Dedifferentiated amniotic fluid mesenchymal stem cell (primary cell): Measurements from ENCODE around the gene MORN1.

ENCODE experiments used
- DNase-seq: peaks from one replicate; pipeline ENCODE4 v3.0.0-alpha.2; 2016; ENCODE audit errors: extremely low spot score

Gene MORN1

DNA sequence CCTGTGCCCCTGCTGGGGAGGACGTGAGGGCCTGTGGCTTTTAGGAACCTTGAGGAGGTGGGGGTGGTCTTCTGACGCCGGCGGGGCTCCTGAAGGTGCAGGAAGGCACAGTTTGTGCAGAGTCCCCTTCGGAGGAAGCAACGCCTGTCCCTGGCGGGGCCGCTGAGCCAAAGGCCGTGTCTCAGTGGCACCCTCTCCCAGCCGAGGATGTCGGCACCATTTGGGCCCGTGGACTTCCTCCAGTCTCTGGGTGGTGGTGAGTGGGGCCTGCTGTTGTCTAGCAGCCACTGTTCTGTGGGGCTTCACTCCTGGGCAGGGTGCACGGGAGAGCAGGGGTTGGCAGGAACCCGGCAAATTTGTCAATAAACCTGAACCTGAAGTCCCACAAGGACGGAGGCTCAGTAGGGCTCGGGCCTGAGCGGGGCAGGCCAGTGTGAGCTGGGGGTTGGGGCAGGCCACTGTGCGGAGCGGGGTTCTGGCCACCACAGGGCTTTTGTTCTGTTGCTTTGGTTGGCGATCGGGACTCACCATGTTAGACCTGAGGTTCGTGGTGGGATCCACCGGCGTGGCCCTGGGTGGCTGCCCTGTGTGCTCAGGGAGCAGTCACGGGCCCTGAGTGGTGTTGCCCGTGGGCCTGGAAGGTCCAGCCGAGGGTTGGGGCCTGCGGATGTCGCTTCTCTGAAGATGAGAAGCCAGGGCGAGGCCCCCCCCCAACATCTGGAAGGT lies 98.5 kb downstream of the MORN1 start:
- DNase-seq, result no peak

DNA sequence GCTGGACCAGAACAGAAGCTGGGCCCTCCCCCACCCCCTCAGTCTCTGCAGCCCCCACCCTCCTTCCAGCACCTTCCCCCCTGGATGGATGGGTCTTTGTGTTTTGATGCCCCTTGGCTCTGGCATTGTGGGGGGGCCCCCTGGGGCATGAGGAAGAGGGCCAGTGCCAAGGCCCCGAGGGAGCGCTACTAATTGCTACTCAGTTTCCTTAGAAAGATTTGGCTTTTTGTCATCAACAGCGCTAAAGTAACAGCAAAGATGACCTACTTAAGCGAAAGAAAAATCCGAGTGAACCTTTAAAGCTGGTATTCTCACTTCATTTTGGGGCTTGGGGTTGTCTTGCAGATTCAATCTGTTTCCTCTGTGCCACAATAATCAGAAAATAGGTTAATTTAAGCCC lies 99.8 kb downstream of the MORN1 start:
- DNase-seq, result no peak

DNA sequence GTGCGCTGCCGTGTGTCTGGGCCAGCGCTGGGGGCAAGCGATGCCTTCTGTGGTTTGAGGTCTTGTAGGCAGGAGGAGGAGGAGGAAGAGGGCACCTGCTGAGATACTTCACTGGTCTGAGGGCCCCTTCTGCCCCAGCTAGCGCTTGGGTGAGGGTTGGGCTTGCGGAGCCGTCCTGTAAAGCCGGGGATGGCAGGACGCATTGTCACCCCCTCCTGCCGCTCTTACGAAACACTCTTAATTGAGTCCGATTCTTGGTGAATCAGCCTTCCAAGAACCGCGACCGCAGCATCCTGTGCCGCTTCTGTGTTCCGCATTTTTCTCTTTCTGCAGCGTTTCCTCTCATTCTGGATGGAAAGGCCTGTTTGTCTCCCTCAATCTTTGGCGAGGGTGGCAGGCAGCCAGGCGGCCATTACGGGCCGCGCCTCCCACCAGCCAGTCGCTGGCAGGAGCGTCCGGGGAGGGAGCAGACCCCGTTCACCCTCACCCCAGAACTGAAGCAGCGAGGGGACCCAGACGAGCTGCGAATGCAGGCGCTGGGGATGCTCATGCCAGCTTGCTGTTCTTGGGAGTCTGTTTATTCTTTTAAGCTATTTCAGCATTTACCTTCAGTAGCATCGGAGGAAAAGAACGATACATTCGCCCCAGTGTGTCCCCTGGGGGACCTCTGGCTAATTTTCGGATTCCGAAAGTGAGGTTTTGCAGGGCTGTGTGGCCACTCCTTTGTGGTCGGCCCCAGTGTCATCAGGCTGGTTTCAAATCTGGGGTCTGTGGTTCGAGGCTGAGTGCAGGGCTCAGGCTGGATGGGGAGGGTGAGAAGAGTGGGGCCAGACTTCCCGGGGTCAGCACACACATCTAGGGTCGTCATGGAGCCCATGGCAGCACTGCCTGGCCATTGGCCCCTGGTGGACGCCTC lies 100.5 kb downstream of the MORN1 start:
- DNase-seq, result peak; percentile 91

DNA sequence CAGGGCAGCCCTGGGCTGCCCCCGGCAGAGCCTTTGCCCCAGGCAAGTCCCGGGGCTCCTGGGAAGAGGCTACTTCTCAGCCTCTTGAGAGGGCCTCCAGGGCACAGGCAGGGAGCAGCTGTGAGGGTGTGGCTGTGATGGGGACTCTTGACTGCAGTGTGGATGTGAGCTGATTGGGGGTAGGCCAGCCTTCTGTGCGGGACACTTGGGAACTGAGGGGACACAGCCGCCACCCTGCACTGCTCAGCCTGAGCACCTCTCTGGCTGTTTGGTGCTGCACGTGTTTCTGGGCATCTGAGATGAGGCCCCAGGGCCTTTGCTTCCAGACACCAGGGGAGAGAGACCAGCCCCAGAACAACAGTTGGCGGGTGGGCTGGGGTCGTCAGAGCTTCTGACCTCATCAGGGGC lies 101.2 kb downstream of the MORN1 start:
- no peak for DNase-seq

DNA sequence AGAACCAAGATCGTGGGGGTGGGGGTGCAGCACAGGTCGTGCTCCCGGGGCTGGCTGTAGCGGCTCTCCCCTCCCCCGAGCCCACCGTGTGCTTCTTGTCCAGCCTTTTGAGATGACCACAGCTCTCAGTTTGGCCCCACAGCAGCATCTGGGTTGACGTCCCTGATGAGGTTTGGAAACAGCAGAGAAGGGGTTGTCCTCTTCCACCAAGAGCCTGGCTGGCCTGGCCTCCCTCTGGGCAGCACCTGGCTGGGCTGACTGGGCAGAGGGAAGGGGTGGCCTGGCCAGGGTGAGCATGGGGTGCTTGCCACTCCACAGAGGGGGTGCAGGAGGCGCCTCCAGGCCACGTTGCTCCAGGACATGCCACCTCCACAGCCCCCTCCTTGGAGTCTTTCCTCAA lies 101.7 kb downstream of the MORN1 start:
- DNase-seq, result no peak

DNA sequence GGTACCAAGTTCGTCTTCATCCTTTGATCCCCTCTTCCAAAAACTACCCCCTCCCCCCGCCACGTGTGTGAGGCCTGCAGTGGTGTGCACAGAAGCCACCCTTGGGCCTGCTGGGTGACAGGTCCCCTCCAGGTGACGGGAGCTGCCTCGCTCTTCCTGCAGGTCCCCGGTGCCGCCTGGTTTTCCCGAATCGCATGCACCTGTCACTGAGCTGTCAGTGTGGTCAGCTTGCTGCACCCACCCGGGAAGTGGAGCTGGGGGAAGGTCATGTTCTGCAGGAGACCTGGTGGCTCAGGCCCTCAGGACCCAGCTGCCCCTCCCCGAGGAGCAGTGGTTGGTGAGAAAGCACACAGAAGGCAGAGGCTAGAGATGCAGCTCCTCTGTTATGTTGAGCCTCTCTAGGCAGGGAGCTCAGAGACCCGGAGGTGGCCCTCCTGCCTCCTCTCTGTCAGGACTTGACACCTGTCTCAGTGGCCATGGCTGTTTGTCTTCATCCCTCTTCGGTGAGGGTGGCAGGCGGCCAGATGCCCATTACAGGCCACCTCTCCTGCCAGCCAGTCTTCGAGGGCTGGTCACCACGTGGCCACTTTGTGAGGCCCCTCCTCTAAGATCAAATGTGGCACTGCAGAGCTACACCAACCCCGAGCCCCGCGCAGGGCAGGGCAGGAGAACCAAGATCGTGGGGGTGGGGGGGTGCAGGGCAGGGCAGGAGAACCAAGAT lies 102.4 kb downstream of the MORN1 start:
- no peak for DNase-seq

DNA sequence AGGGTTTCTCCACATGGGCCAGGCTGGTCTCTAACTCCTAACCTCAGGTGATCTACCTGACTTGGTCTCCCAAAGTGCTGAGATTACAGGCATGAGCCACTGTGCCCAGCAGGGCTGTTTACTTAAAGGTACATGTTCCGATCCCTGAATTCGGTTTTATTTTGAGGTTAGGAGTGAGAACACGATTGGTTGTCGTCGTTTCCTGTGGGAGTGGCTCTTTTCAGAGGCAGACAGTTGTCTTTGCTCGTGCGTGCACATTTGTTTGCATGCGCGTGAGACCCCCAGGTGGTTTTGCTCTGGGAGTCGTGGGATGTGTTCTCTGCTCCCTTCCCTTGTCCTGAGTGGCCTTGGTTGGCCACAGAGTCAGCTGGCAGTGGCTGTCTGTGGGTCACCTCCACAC lies 103.0 kb downstream of the MORN1 start:
- no peak for DNase-seq

DNA sequence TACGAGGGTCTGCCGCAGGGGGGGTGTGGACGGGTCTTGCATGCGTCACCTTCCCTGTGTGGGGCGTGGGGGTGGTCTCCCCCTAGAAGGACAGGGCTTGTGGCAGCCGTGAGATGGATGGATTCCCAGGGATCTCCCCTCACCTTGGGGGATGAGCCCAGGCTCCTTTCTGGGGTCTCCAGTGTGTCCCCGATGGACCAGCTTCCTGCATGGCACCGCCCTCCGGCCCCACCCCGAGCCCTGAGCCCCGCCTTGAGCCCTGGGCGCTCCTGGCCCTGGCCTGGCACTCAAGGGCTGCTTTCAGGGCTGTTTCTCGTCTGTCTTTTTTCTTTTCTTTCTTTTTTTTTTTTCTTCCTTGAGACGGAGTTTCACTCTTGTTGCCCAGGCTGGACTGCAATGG lies 103.7 kb downstream of the MORN1 start:
- no peak for DNase-seq

DNA sequence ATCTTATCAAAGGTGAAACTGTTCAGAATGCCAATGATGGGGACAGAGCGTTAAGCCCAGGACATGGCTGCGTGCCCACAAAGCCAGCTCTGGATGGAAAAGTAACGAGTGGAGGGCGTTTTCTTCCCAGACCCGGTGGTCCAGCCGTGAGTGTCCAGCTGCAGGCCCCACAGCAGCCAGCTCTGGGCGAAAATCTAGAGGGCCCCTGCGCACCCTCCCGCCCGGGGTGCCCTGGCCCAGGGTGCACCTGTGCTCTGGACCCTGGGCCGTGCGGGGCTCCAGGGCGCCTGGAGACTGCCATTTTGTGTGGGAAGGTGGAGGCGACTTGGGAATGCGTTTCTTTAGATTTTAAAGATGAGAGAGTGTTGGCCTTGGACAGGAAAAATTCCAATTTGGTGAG lies 104.4 kb downstream of the MORN1 start:
- no peak for DNase-seq

GRCh38 chr1:2284932-2285331 lies 106.4 kb downstream of the MORN1 start:
- no peak for DNase-seq

GRCh38 chr1:2283991-2284895 lies 107.1 kb downstream of the MORN1 start:
- DNase-seq, result no peak

- DNase-seq, result no peak
Measured at GRCh38 chr1:2283371-2283990, 107.9 kb downstream of the MORN1 start.

GRCh38 chr1:2282556-2283270 lies 108.6 kb downstream of the MORN1 start:
- DNase-seq, result no peak

GRCh38 chr1:2279817-2280216 lies 111.5 kb downstream of the MORN1 start:
- DNase-seq, result no peak

DNA sequence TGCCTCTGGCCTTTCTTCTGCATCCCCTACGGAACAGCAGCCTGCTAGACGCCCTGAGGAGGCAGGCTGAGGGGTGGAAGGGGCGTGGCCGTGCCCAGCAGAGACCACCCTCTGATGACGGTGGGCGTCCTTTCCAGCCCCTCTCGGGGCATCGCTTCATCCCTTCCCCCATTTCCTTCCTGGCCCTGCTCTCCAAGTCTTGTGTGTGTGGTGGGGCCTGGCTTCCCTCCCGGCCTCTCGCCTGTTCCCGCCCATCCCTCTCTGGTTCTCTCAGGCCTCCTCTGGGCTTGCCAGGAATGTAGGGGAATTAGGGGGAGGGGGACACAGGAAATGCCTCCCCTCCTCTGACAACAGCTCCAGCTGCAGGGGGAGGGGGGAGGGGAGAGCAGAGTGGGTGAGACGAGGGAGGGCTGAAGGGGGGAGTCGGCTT lies 112.1 kb downstream of the MORN1 start:
- no peak for DNase-seq

GRCh38 chr1:2278591-2279209 lies 112.7 kb downstream of the MORN1 start:
- no peak for DNase-seq

GRCh38 chr1:2277741-2278488 lies 113.4 kb downstream of the MORN1 start:
- no peak for DNase-seq

- no peak for DNase-seq
Measured at GRCh38 chr1:2276803-2277580, 114.4 kb downstream of the MORN1 start.
